ENCODE measurements around the gene PTGS1.
"Not testable (repeated sequence)": the region's sequence is repeated elsewhere in the genome, so short reads cannot be mapped to it uniquely, and the experiment has no call there.

The PTGS1 gene

GRCh38 chr9:122347348-122348287, 23.2 kb upstream of the PTGS1 start:
- DNase-seq, result no peak

GRCh38 chr9:122348288-122348777, 22.5 kb upstream of the PTGS1 start:
- no peak for DNase-seq

GRCh38 chr9:122348791-122349190, 22.0 kb upstream of the PTGS1 start:
- no peak for DNase-seq

GRCh38 chr9:122349201-122349600, 21.6 kb upstream of the PTGS1 start:
- DNase-seq, result no peak

- peak; percentile 20 for DNase-seq
Measured at GRCh38 chr9:122350577-122351355, 20.1 kb upstream of the PTGS1 start.

GRCh38 chr9:122354536-122355199, 16.2 kb upstream of the PTGS1 start:
- no peak for DNase-seq

GRCh38 chr9:122355336-122355875, 15.4 kb upstream of the PTGS1 start:
- DNase-seq, result no peak

GRCh38 chr9:122356627-122357026, 14.2 kb upstream of the PTGS1 start:
- DNase-seq, result no peak

- DNase-seq, result no peak
Measured at GRCh38 chr9:122360891-122361290, 9.9 kb upstream of the PTGS1 start.

- not testable (repeated sequence) for DNase-seq
Measured at GRCh38 chr9:122363131-122363530, 7.7 kb upstream of the PTGS1 start.

- DNase-seq, result no peak
Measured at GRCh38 chr9:122364117-122364782, 6.6 kb upstream of the PTGS1 start.

- no peak for DNase-seq
Measured at GRCh38 chr9:122364783-122365150, 6.1 kb upstream of the PTGS1 start.

GRCh38 chr9:122366074-122366660, 4.7 kb upstream of the PTGS1 start:
- DNase-seq, result no peak

- no peak for DNase-seq
Measured at GRCh38 chr9:122367065-122367464, 3.8 kb upstream of the PTGS1 start.

- no peak for DNase-seq
Measured at GRCh38 chr9:122367774-122368460, 2.9 kb upstream of the PTGS1 start.

GRCh38 chr9:122368642-122369041, 2.2 kb upstream of the PTGS1 start:
- no peak for DNase-seq

- no peak for DNase-seq
Measured at GRCh38 chr9:122370303-122370702, 521 bp upstream of the PTGS1 start.

- DNase-seq, result no peak
Measured at GRCh38 chr9:122371846-122372245, 1.0 kb downstream of the PTGS1 start.

- DNase-seq, result no peak
Measured at GRCh38 chr9:122372856-122373845, 2.3 kb downstream of the PTGS1 start.

- no peak for DNase-seq
Measured at GRCh38 chr9:122374885-122375420, 4.1 kb downstream of the PTGS1 start.
